ENCODE data around the gene MSLN.

- no peak for TF ChIP-seq POLR2A (IDR thresholded peaks at IDR 0.05)
- no peak for TF ChIP-seq CTCF (IDR thresholded peaks at IDR 0.05)
- TF ChIP-seq EP300 (IDR thresholded peaks at IDR 0.05): no peak
These were observed 41.6 kb upstream of the MSLN start for GRCh38 chr16:718922-719321.
